Kidney epithelial cell (primary cell): Measurements from ENCODE around the gene CSNK1G2. TPM values are rescaled to one million over a fixed set of nuclear protein-coding genes. Genes with fewer than 3 reads are reported as not detected.
A peak's percentile ranks its signal among the peaks of the same experiment; 100 is the strongest.

Source experiments
- DNase-seq: peaks from one replicate; pipeline ENCODE4 v3.0.0-alpha.2; 2010; ENCODE audit warnings: low read depth
- H3K27me3 ChIP-seq: 2 replicates; pipeline ENCODE4 v1.6.0; 2011; ENCODE audit warnings: low read length; ENCODE audit not compliant: control insufficient read depth, insufficient read depth
- H3K36me3 ChIP-seq: 2 replicates; pipeline ENCODE4 v1.5.1; 2011; ENCODE audit warnings: low read length; ENCODE audit not compliant: control insufficient read depth, insufficient read depth
- H3K4me3 ChIP-seq: 2 replicates; pipeline ENCODE4 v1.5.1; 2011; ENCODE audit warnings: low read depth, mild to moderate bottlenecking, control low read depth, low read length
- total RNA-seq: library from RNA; depleted of rRNA; stranded (reverse); fragments of >200 nt; gene quantifications from 2 replicates; pipeline ENCODE4 v1.2.3, GENCODE V29; 2015
- TF ChIP-seq, protein P1 (sequence below): IDR thresholded peaks from 2 replicates; pipeline ENCODE4 v1.5.1; 2011; ENCODE audit warnings: mild to moderate bottlenecking, moderate library complexity, low read length, control low read depth, inconsistent platforms; ENCODE audit not compliant: insufficient read depth, poor library complexity, severe bottlenecking

The CSNK1G2 gene
- total RNA-seq, 1 donor from 2014 or later: 105 TPM

DNA sequence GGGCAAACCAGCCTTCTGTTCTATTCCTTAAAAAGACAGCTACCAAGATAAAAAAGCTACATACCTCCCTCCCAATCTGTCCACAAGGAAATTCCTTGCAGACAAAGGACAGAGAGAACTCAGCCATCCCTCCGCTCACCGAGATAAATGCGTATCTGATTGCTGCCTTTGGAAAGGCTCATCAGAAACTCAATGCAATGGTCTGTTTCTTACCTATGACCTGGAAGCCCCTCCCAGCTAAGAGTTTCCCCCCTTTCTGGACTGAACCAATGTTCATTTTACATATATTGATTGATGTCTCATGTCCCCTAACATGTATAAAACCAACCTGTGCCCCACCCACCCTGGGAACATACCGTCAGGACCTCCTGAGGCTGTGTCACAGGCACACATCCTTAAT is 62.9 kb downstream of the CSNK1G2 start:
- TF ChIP-seq, protein P1, sequence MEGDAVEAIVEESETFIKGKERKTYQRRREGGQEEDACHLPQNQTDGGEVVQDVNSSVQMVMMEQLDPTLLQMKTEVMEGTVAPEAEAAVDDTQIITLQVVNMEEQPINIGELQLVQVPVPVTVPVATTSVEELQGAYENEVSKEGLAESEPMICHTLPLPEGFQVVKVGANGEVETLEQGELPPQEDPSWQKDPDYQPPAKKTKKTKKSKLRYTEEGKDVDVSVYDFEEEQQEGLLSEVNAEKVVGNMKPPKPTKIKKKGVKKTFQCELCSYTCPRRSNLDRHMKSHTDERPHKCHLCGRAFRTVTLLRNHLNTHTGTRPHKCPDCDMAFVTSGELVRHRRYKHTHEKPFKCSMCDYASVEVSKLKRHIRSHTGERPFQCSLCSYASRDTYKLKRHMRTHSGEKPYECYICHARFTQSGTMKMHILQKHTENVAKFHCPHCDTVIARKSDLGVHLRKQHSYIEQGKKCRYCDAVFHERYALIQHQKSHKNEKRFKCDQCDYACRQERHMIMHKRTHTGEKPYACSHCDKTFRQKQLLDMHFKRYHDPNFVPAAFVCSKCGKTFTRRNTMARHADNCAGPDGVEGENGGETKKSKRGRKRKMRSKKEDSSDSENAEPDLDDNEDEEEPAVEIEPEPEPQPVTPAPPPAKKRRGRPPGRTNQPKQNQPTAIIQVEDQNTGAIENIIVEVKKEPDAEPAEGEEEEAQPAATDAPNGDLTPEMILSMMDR: no peak
- DNase-seq: no peak
- Histone ChIP-seq H3K27me3 (no peaks in the 10 kb centered on the region), H3K36me3 (no peaks in the 10 kb centered on the region), H3K4me3 (no peak overlapping the region)

DNA sequence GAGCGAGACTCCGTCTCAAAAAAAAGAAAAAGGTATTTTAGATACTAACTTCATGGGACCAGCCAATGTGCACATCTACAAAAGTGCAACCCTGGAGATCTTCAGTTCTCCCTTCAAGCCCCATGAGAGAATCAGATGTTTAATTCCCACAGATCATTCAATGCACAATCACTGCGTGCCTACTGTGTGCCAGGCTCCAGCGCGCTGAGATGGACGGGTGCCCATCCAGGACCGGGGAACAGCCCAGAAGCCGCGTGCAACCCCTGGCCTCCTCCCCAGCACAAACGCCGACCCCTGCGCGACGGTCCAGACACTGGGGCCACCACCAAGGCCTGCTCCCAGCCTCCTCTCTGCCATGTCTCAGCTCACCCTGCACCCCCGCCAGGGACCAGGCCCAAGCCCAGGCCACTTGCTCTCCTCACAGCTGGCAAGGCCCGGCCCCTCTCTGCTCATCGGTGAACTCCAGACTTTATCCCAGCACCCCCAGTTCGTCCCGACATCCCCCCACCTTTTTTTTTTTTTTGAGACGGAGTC is 69.2 kb downstream of the CSNK1G2 start:
- Histone ChIP-seq H3K36me3 (no peaks in the 10 kb centered on the region), H3K4me3 (no peak overlapping the region), H3K27me3 (no peaks in the 10 kb centered on the region)
- TF ChIP-seq, protein P1: no peak
- no peak for DNase-seq

DNA sequence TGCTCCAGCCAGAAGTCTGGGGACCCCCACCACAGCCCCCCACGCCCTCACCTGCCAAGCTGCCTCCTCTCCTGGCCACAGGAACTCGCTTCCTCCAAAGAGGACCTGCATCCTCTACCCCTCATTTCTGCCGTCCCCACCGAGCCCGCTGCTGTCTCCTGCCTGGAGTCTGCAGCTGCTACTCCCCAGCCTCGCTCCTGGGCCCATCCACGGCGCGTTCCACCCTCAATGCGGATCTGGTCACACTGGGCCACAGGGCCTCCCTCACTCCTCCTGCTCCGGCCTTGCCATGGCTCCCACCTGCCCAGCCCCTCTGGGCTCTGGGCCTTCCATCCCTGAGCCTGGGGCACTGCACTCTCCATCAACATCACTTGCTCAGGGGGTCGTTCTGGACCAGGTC is 70.2 kb downstream of the CSNK1G2 start:
- no peaks in the 10 kb centered on the region for H3K36me3 ChIP-seq
- TF ChIP-seq, protein P1: no peak

DNA sequence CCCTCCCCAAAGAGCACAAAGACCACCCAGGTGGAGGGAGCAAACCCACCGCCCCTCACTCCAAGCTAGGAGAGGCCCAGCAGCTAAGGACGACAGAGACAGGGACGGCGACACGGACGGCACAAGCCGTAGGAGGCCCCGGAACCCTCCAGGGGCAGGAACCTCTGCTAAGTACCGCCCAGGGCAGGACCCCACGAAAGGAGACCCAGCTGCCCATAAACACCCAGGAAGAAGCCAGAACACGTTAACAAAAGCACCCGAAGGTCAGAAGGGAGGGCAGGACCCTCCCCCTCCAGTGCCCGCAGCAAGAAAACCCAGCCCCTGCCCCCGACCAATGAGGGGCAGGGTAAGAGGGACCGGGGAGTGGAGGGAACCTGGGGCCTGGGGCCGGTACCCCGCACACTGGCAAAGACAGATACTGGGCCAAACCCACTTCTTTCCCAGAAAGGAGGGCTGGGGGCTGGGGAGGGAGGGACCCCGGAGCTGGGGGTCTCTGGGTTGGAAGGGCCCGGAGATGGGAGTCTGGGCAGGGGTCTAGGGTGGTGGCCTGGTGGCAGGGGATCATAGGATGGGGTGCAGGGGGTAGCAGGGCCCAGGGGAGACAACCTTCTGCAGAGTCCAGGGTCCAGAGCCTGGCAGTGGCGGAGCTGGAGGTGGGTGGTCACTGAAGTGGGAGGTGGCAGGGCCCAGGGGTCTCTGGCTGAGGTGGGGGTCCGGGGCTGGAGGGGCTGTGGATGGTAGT is 72.1 kb downstream of the CSNK1G2 start:
- TF ChIP-seq, protein P1: no peak
- H3K27me3 ChIP-seq: no peaks in the 10 kb centered on the region
- DNase-seq: no peak
- no peak overlapping the region for H3K4me3 ChIP-seq
- no peaks in the 10 kb centered on the region for H3K36me3 ChIP-seq

More for the DNA sequence above, 70.2 kb downstream of the CSNK1G2 start:
- no peak for DNase-seq
- no peak overlapping the region for H3K4me3 ChIP-seq
- H3K27me3 ChIP-seq: no peaks in the 10 kb centered on the region

DNA sequence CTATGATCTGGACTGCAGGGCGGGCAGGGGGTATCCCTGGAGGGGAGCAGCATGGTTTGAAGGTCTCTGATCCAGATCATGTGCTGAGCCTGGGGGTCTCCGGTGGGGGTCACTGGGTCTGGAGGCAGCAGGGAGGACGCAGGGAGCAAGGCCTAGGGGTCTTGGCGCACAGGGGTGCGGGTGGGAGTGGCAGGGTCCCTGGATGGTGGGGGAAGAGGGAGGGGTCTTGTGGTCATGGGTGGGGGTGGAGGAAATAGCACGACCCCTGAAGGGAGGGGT is 72.7 kb downstream of the CSNK1G2 start:
- no peak for DNase-seq
- TF ChIP-seq, protein P1: no peak
- no peaks in the 10 kb centered on the region for H3K27me3 ChIP-seq
- no peaks in the 10 kb centered on the region for H3K36me3 ChIP-seq
- no peak overlapping the region for H3K4me3 ChIP-seq

DNA sequence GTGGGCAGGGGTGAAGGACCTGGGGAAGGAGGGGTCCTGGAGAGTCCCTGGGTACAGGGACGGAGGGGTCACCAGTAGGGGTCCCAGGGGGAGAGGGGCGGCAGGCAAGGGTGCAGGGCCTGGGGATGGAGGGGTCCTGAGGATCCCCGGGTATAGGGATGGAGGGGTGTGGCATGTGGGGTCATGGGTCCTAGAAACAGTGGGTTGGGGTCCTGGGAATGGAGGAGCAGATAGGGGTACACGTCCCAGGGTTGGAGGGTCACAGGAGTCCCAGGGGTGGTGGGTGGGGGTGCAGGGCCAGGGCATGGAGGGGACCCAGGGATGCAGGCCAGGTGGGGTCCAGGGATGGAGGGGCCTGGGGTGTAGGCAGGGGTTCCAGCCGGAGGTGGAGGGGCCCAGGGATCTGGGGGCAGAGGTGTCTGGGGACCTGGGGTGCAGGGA is 73.2 kb downstream of the CSNK1G2 start:
- Histone ChIP-seq H3K36me3 (no peaks in the 10 kb centered on the region), H3K27me3 (no peaks in the 10 kb centered on the region), H3K4me3 (peak overlapping the region; percentile 73)
- TF ChIP-seq, protein P1: no peak
- no peak for DNase-seq
